Right atrium auricular region (tissue), 2 donors: ENCODE results near the gene UPK3A. TPM values are rescaled to one million over a fixed set of nuclear protein-coding genes. Genes with fewer than 3 reads are reported as not detected.

Source experiments
- DNase-seq: peaks from one replicate; pipeline ENCODE4 v3.0.0-alpha.2; 2019; ENCODE audit warnings: low spot score
- H3K27ac ChIP-seq, 2 donors: fragments of 200-600 bp; sonication (generic); 1 replicate in 1 of 2; 2 replicates in 1 of 2; pipeline ENCODE4 v1.5.1; 2016 to 2019
- H3K27me3 ChIP-seq, 2 donors: fragments of 200-600 bp; sonication (generic); one replicate each; pipeline versions ENCODE4 v1.5.1 to v1.6.0; 2017 to 2019
- H3K36me3 ChIP-seq: fragments of 200-600 bp; sonication (generic); one replicate; pipeline ENCODE4 v1.5.1; 2016
- H3K4me1 ChIP-seq, 2 donors: fragments of 200-600 bp; sonication (generic); one replicate each; pipeline versions ENCODE4 v1.5.1 to v1.6.0; 2017 to 2019
- H3K4me3 ChIP-seq, 2 donors: fragments of 200-600 bp; sonication (generic); 1 replicate in 1 of 2; 2 replicates in 1 of 2; pipeline ENCODE4 v1.5.1; 2017 to 2019; ENCODE audit warnings: mild to moderate bottlenecking in 1 of 2, moderate library complexity in 1 of 2
- H3K9me3 ChIP-seq, 2 donors: fragments of 200-600 bp; sonication (generic); one replicate each; pipeline ENCODE4 v1.5.1; 2019
- CTCF ChIP-seq, 2 donors: fragments of 200-600 bp; sonication (generic); IDR thresholded peaks; one replicate each; pipeline ENCODE4 v1.5.1; 2019; ENCODE audit warnings: antibody characterized with exemption in 2 of 2
- total RNA-seq, 2 donors: library from RNA; depleted of rRNA; stranded (reverse); fragments of >200 nt; gene quantifications; one replicate each; pipeline ENCODE4 v1.1.0, GENCODE V29; 2016

The UPK3A gene
- total RNA-seq = not detected

- DNase-seq = no peak
These were observed at the start of gene UPK3A for GRCh38 chr22:45284705-45285262. UPK3A (plus strand) TSS chr22:45284949; CDS start chr22:45285014, 65 bp downstream.

GRCh38 chr22:45235101-45235777, 49.5 kb upstream of the UPK3A start:
- H3K36me3 ChIP-seq = no peaks in the 10 kb centered on the region
- no peak for TF ChIP-seq CTCF (IDR thresholded peaks at IDR 0.05)
- H3K27ac ChIP-seq = no peak overlapping the region
- peaks cover 0 to 21% of the 10 kb centered on the region in 2 donors for H3K4me1 ChIP-seq
- no peak for DNase-seq
- no peak overlapping the region for H3K4me3 ChIP-seq
- no peaks in the 10 kb centered on the region for H3K9me3 ChIP-seq
- no peaks in the 10 kb centered on the region for H3K27me3 ChIP-seq

More at GRCh38 chr22:45284705-45285262, at the start of gene UPK3A:
- TF ChIP-seq CTCF (IDR thresholded peaks at IDR 0.05) = no peak
- Histone ChIP-seq H3K4me1 (peaks cover 0 to 24% of the 10 kb centered on the region in 2 donors), H3K36me3 (no peaks in the 10 kb centered on the region), H3K27ac (peak within 1 kb of the TSS; percentile 14 to 40), H3K27me3 (no peaks in the 10 kb centered on the region), H3K4me3 (peak within 1 kb of the TSS; percentile 24 to 42), H3K9me3 (no peaks in the 10 kb centered on the region)

GRCh38 chr22:45235851-45236342, 48.9 kb upstream of the UPK3A start:
- no peaks in the 10 kb centered on the region for H3K9me3 ChIP-seq
- no peaks in the 10 kb centered on the region for H3K36me3 ChIP-seq
- no peak overlapping the region for H3K4me3 ChIP-seq
- H3K4me1 ChIP-seq = peaks cover 0 to 22% of the 10 kb centered on the region in 2 donors
- DNase-seq = no peak
- no peaks in the 10 kb centered on the region for H3K27me3 ChIP-seq
- TF ChIP-seq CTCF (IDR thresholded peaks at IDR 0.05) = no peak
- H3K27ac ChIP-seq = no peak overlapping the region

GRCh38 chr22:45237065-45237990, 47.4 kb upstream of the UPK3A start:
- DNase-seq = no peak
- Histone ChIP-seq H3K36me3 (no peaks in the 10 kb centered on the region), H3K9me3 (no peaks in the 10 kb centered on the region), H3K27ac (no peak overlapping the region), H3K4me3 (no peak overlapping the region), H3K27me3 (no peaks in the 10 kb centered on the region), H3K4me1 (peaks cover 0 to 22% of the 10 kb centered on the region in 2 donors)
- no peak for TF ChIP-seq CTCF (IDR thresholded peaks at IDR 0.05)

- Histone ChIP-seq H3K4me1 (peaks cover 0 to 26% of the 10 kb centered on the region in 2 donors), H3K36me3 (no peaks in the 10 kb centered on the region), H3K4me3 (no peak overlapping the region), H3K9me3 (no peaks in the 10 kb centered on the region), H3K27ac (no peak overlapping the region), H3K27me3 (no peaks in the 10 kb centered on the region)
- TF ChIP-seq CTCF (IDR thresholded peaks at IDR 0.05) = no peak
- DNase-seq = no peak
These were observed 46.4 kb upstream of the UPK3A start for GRCh38 chr22:45238076-45238956.
